22Rv1 (cell line): ENCODE data around the gene MFSD1.

Experiments used
- CTCF ChIP-seq: fragments of 450-650 bp; IDR thresholded peaks from 2 replicates; pipeline ENCODE4 v1.5.1; 2017; ENCODE audit warnings: mild to moderate bottlenecking
- ZFX ChIP-seq: fragments of 450-650 bp; IDR thresholded peaks from 2 replicates; pipeline ENCODE4 v1.6.1; 2017; ENCODE audit warnings: antibody characterized with exemption, borderline replicate concordance

GRCh38 chr3:158823426-158823825 lies 21.6 kb downstream of the MFSD1 start:
- TF ChIP-seq CTCF (no peak), ZFX (no peak)
